NB4 (cell line): ENCODE data around the gene FOXJ3.

Source experiments
- DNase-seq: peaks from one replicate; pipeline ENCODE4 v3.0.0; 2010; ENCODE audit warnings: low read depth
- H3K4me3 ChIP-seq: one replicate; pipeline ENCODE4 v1.5.1; 2011; ENCODE audit warnings: mild to moderate bottlenecking, low read depth, low read length, moderate library complexity
- MYC ChIP-seq: IDR thresholded peaks from 2 replicates; pipeline ENCODE4 v1.6.1; 2011; ENCODE audit warnings: low read depth, low read length
- POLR2A ChIP-seq: IDR thresholded peaks from 2 replicates; pipeline ENCODE4 v1.6.1; 2011; ENCODE audit warnings: mild to moderate bottlenecking; ENCODE audit not compliant: insufficient read length; ENCODE audit errors: extremely low read depth
- TF ChIP-seq, protein P1 (sequence below): IDR thresholded peaks from one replicate; pipeline ENCODE4 v1.5.1; 2012; ENCODE audit warnings: low read depth, low read length
- TF ChIP-seq, protein P2 (sequence below): IDR thresholded peaks from 2 replicates; pipeline ENCODE4 v1.6.1; 2011; ENCODE audit warnings: low read depth, low read length

The FOXJ3 gene

DNA sequence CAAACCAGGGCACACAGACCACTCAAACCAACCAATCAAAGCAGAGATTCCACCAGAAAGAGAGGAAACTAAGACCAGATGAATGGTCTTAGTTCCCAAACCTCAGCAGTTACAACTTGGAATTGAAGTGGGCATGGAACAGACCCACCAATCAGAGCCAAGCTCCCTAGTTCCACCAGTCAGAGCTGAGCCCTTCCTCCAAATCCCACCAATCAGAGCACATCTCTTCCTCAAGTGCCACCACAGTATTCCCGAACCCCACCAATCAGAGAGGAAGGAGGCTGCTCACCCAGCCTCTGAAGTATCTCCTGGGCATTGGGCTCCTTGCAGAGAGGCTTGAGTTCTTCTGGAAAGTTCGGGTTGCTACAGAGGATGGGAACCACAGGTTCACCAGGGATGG is 171.9 kb downstream of the FOXJ3 start:
- TF ChIP-seq, protein P1, sequence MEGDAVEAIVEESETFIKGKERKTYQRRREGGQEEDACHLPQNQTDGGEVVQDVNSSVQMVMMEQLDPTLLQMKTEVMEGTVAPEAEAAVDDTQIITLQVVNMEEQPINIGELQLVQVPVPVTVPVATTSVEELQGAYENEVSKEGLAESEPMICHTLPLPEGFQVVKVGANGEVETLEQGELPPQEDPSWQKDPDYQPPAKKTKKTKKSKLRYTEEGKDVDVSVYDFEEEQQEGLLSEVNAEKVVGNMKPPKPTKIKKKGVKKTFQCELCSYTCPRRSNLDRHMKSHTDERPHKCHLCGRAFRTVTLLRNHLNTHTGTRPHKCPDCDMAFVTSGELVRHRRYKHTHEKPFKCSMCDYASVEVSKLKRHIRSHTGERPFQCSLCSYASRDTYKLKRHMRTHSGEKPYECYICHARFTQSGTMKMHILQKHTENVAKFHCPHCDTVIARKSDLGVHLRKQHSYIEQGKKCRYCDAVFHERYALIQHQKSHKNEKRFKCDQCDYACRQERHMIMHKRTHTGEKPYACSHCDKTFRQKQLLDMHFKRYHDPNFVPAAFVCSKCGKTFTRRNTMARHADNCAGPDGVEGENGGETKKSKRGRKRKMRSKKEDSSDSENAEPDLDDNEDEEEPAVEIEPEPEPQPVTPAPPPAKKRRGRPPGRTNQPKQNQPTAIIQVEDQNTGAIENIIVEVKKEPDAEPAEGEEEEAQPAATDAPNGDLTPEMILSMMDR = no peak
- TF ChIP-seq POLR2A (no peak), MYC (no peak)
- TF ChIP-seq, protein P2, sequence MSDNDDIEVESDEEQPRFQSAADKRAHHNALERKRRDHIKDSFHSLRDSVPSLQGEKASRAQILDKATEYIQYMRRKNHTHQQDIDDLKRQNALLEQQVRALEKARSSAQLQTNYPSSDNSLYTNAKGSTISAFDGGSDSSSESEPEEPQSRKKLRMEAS = no peak
- DNase-seq = no peak
- H3K4me3 ChIP-seq = no peak overlapping the region

DNA sequence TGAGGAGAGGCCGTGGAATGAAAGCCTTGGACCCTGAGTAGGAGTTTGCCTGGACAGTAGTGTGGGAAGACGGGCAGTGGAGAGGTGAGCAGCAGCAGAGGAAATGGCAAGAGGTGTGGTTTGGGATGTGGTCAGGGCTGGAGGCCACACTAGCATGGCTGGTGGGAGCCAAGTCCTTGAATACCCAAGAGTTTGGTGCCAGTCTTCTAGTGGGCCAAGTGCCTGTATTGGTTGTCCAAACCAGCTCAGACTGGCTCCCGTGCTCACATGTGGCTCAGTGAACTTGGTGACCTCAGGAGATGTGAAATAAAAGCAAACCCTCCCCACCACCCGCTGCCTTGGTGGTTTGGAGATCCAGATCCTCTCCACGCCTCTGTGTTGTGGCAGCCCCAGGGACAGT is 172.9 kb downstream of the FOXJ3 start:
- peak; percentile 48 for DNase-seq

DNA sequence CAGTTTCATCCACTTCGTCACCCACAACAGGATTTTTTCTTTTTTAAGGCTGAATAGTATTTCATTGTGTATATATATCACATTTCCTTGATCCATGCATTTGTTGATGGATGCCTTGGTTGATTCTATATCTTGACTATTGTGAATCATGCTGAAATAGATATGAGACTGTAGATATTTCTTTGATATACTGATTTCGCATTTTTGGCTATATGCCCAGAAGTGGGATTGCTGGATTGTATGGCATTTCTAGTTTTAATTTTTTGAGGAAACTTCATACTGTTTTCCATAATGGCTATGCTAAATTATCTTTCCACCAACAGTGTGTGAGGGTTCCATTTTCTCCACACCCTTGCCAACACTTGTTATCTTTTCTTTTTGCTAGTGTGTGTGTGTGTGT is 176.8 kb downstream of the FOXJ3 start:
- TF ChIP-seq MYC = no peak
- TF ChIP-seq POLR2A = no peak
- TF ChIP-seq, protein P1 = no peak
- TF ChIP-seq, protein P2 = no peak
- no peak overlapping the region for H3K4me3 ChIP-seq
- DNase-seq = no peak

More for the DNA sequence above, 172.9 kb downstream of the FOXJ3 start:
- H3K4me3 ChIP-seq = no peak overlapping the region
- TF ChIP-seq POLR2A (no peak), MYC (no peak)

DNA sequence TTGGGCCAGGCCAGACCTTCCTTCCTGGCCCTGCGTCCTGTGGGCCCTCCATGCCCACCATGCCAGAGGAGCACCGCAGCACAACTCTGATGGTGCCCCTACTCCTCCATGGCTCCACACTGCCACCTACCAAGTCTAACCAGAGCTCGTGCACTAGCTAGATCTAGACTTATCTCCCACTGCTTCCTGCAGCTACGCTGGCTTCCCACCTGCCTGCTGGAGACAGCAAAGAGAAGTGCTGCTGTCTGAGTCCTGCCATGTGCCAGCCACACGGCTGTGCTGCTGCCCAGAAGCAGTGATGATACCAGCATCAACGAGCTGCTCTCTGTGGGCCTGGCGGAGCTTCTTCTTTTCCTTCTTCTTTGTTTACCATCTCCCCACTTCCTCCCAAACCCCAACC is 177.4 kb downstream of the FOXJ3 start:
- DNase-seq = peak; percentile 42
- no peak overlapping the region for H3K4me3 ChIP-seq
- TF ChIP-seq, protein P2 = peak; percentile 54
- TF ChIP-seq, protein P1 = no peak
- TF ChIP-seq MYC = peak; percentile 29; the same call in 1 of the 2 replicates
- no peak for TF ChIP-seq POLR2A

DNA sequence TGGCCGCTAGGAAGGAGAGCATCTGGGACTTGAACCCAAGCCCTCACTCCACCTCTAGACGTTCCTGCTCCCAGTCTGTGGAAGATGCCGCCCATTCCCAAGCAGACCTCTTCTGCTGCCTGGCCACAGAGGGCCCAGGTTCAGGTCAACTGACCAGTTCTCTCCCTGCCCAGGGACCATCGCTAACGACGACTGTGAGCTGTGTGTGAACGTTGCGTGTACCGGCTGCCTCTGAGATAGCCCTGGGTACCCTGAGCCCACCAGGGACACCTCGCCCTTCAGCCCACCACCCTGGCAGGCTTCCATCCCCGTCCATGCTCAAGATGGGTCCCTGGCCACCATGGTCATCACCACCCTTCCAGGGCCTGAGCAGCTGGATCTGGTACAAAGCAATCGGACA is 179.7 kb downstream of the FOXJ3 start:
- no peak overlapping the region for H3K4me3 ChIP-seq
- TF ChIP-seq, protein P2 = no peak
- TF ChIP-seq MYC = no peak
- TF ChIP-seq POLR2A = no peak
- TF ChIP-seq, protein P1 = no peak

DNA sequence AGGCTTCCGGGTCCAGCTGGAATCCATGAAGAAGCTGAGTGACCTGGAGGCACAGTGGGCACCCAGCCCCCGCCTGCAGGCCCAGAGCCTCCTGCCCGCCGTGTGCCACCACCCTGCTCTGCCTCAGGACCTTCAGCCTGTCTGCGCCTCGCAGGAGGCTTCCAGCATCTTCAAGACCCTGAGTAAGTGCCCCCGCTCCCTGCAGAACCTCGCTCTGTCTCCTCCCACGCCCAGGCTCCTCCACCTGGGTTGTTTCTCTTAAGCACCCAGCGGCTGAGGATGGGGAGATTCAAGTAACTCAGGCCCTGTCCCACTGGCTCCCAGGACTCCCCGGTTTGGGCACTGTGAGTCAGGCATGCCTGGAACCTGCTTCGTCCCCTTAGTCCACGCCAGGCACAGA is 180.3 kb downstream of the FOXJ3 start:
- TF ChIP-seq, protein P1 = no peak
- no peak for TF ChIP-seq MYC
- DNase-seq = no peak
- no peak overlapping the region for H3K4me3 ChIP-seq

More for the DNA sequence above, 179.7 kb downstream of the FOXJ3 start:
- no peak for DNase-seq
